ENCODE results near the gene CXADR.

DNA sequence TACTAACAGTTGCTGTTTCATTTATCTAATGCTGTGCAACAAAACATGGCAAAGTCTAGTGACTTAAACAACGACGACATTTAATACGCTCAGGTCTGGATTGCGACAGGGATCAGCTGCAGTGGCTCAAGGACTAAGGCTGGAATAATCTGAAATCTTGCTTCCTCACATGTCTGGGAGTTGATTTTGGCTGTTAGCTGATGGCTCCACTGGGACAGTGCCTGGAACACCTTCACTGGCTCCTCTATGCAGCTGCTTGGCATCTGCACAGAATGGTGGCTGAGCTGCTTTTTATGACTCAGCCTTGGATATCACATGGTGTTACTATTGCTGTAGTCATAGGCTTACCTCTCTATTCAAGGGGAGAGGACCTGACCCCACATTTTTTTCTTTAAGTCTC is 123.9 kb downstream of the CXADR start:
- TF ChIP-seq, protein P1, sequence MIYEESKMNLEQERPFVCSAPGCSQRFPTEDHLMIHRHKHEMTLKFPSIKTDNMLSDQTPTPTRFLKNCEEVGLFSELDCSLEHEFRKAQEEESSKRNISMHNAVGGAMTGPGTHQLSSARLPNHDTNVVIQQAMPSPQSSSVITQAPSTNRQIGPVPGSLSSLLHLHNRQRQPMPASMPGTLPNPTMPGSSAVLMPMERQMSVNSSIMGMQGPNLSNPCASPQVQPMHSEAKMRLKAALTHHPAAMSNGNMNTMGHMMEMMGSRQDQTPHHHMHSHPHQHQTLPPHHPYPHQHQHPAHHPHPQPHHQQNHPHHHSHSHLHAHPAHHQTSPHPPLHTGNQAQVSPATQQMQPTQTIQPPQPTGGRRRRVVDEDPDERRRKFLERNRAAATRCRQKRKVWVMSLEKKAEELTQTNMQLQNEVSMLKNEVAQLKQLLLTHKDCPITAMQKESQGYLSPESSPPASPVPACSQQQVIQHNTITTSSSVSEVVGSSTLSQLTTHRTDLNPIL (CRISPR knock-in tag; IDR thresholded peaks at IDR 0.05; ENCODE audit: low read depth) = no peak
- TF ChIP-seq BACH2 (CRISPR knock-in tag; IDR thresholded peaks at IDR 0.05; ENCODE audit: borderline replicate concordance) (no peak), ISL1 (CRISPR knock-in tag; IDR thresholded peaks at IDR 0.05) (no peak), ZFP30 (CRISPR knock-in tag; IDR thresholded peaks at IDR 0.05) (no peak), ZNF8 (CRISPR knock-in tag; IDR thresholded peaks at IDR 0.05) (no peak), ZNF70 (CRISPR knock-in tag; IDR thresholded peaks at IDR 0.05) (no peak), TOX (CRISPR knock-in tag; IDR thresholded peaks at IDR 0.05; ENCODE audit: borderline replicate concordance) (no peak), TCF4 (CRISPR knock-in tag; IDR thresholded peaks at IDR 0.05; ENCODE audit: borderline replicate concordance) (no peak), ARNTL (CRISPR knock-in tag; IDR thresholded peaks at IDR 0.05; ENCODE audit: borderline replicate concordance, low read depth) (no peak), ZC3H10 (CRISPR knock-in tag; IDR thresholded peaks at IDR 0.05) (no peak), ESRRG (CRISPR knock-in tag; IDR thresholded peaks at IDR 0.05) (no peak), PPARA (CRISPR knock-in tag; IDR thresholded peaks at IDR 0.05; ENCODE audit: borderline replicate concordance) (no peak)
- TF ChIP-seq, protein P2, sequence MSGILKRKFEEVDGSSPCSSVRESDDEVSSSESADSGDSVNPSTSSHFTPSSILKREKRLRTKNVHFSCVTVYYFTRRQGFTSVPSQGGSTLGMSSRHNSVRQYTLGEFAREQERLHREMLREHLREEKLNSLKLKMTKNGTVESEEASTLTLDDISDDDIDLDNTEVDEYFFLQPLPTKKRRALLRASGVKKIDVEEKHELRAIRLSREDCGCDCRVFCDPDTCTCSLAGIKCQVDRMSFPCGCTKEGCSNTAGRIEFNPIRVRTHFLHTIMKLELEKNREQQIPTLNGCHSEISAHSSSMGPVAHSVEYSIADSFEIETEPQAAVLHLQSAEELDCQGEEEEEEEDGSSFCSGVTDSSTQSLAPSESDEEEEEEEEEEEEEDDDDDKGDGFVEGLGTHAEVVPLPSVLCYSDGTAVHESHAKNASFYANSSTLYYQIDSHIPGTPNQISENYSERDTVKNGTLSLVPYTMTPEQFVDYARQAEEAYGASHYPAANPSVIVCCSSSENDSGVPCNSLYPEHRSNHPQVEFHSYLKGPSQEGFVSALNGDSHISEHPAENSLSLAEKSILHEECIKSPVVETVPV (CRISPR knock-in tag; IDR thresholded peaks at IDR 0.05) = no peak
- TF ChIP-seq, protein P3, sequence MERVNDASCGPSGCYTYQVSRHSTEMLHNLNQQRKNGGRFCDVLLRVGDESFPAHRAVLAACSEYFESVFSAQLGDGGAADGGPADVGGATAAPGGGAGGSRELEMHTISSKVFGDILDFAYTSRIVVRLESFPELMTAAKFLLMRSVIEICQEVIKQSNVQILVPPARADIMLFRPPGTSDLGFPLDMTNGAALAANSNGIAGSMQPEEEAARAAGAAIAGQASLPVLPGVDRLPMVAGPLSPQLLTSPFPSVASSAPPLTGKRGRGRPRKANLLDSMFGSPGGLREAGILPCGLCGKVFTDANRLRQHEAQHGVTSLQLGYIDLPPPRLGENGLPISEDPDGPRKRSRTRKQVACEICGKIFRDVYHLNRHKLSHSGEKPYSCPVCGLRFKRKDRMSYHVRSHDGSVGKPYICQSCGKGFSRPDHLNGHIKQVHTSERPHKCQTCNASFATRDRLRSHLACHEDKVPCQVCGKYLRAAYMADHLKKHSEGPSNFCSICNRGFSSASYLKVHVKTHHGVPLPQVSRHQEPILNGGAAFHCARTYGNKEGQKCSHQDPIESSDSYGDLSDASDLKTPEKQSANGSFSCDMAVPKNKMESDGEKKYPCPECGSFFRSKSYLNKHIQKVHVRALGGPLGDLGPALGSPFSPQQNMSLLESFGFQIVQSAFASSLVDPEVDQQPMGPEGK (CRISPR knock-in tag; IDR thresholded peaks at IDR 0.05; ENCODE audit: borderline replicate concordance) = no peak
